Gastrocnemius medialis (tissue), 4 donors: ENCODE data around the gene IQSEC1. TPM values are rescaled to one million over a fixed set of nuclear protein-coding genes. Genes with fewer than 3 reads are reported as not detected.

Experiments used
- ATAC-seq, 2 donors: fragments of 150-250 bp; one replicate each; pipeline ENCODE4 v1.9.1; 2016
- DNase-seq, 2 donors: peaks; one replicate each; pipeline ENCODE4 v3.0.0-alpha.2; 2019
- H3K27ac ChIP-seq, 4 donors: fragments of 200-600 bp; sonication (generic); 1 replicate in 1 of 4; 2 replicates in 3 of 4; pipeline ENCODE4 v1.5.1; 2016 to 2018; ENCODE audit warnings: mild to moderate bottlenecking in 2 of 4, moderate library complexity in 1 of 4
- H3K27me3 ChIP-seq, 3 donors: fragments of 200-600 bp; sonication (generic) in 2 of 3; 1 replicate in 1 of 3; 2 replicates in 2 of 3; pipeline versions ENCODE4 v1.5.1 to v1.6.0; 2016 to 2019; ENCODE audit warnings: mild to moderate bottlenecking in 1 of 3, moderate library complexity in 1 of 3
- H3K36me3 ChIP-seq, 2 donors: fragments of 200-600 bp; sonication (generic) in 1 of 2; one replicate each; pipeline ENCODE4 v1.5.1; 2017 to 2018
- H3K4me1 ChIP-seq, 2 donors: fragments of 200-600 bp; sonication (generic) in 1 of 2; one replicate each; pipeline ENCODE4 v1.5.1; 2016 to 2017; ENCODE audit warnings: mild to moderate bottlenecking in 2 of 2
- H3K4me3 ChIP-seq, 4 donors: fragments of 200-600 bp; sonication (generic) in 3 of 4; 1 replicate in 1 of 4; 2 replicates in 3 of 4; pipeline ENCODE4 v1.5.1; 2016 to 2019; ENCODE audit warnings: mild to moderate bottlenecking in 2 of 4
- H3K9me3 ChIP-seq, 3 donors: fragments of 200-600 bp; sonication (generic) in 2 of 3; 1 replicate in 1 of 3; 2 replicates in 2 of 3; pipeline ENCODE4 v1.5.1; 2016 to 2019
- POLR2A ChIP-seq, 2 donors: fragments of 450-650 bp; IDR thresholded peaks; one replicate each; pipeline ENCODE4 v1.6.1; 2017; ENCODE audit warnings: antibody characterized with exemption in 2 of 2, mild to moderate bottlenecking in 2 of 2, moderate library complexity in 2 of 2
- in situ Hi-C, 4 donors: fragments of 200-750 bp; cut with MboI; loops; one replicate each; pipeline versions ENCODE4 v1.15.0 to v1.8.0; 2017; ENCODE audit warnings: low sequenced_read_pairs in 4 of 4
- intact Hi-C: fragments of 100-400 bp; cut with DNase I; formaldehyde crosslinking; loops from one replicate; pipeline ENCODE4 v1.15.1; 2023; ENCODE audit warnings: low total_unique reads
- total RNA-seq, 4 donors: library from RNA; depleted of rRNA; stranded (reverse); fragments of >200 nt; gene quantifications; one replicate each; pipeline versions ENCODE4 v1.1.0 to v1.2.3, GENCODE V29; 2016
- TF ChIP-seq, protein P1 (sequence below), 5 experiments: fragments of 450-650 bp in 3 of 5; fragments of 200-600 bp in 2 of 5; sonication (generic) in 2 of 5; IDR thresholded peaks in 4 of 5; conservative IDR thresholded peaks in 1 of 5; 1 replicate in 4 of 5; 2 replicates in 1 of 5; pipeline ENCODE4 v1.5.1; 2016 to 2019; ENCODE audit warnings: antibody characterized with exemption in 5 of 5, mild to moderate bottlenecking in 3 of 5, moderate library complexity in 3 of 5

The IQSEC1 gene
- total RNA-seq, 4 donors from 2014 or later = 15.2 to 31.3 (median 28.0) TPM

DNA sequence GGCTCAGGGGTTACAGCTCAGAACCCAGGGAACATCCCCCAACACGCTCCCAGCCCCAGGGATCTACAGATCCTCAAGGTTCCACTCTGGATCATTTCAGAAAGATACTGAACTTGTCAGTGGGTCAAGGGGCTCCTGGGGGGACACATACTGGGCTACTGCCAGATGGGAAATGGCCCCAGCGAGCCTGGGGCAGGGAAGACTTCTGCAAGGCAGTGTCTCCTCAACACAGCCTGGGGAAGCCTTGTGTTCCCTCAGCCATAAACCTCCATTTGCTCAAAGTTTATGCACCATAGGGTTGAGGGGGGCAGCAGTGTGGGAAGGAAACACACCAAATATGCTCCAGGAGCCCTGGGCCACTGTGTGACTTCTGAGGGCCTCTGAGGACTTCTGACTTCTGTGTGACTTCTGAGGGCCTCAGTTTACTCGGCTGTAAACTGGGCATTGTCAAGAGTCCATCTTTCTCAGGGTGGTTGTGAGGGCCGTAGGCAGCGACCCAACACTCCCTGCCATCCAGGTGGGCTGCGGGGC, 58.4 kb downstream of the IQSEC1 start:
- H3K4me3 ChIP-seq = peak overlapping the region in 1 of 4 donors; percentile 14
- ATAC-seq (no peak), DNase-seq (no peak)
- H3K4me1 ChIP-seq = peaks cover 9 to 47% of the 10 kb centered on the region in 2 donors
- peak overlapping the region; percentile 61 to 81 (median 68) for H3K27ac ChIP-seq
- H3K27me3 ChIP-seq = no peaks in the 10 kb centered on the region
- intact Hi-C loops (no loop called here), in situ Hi-C loops (no loop called here)
- no peaks in the 10 kb centered on the region for H3K9me3 ChIP-seq
- TF ChIP-seq POLR2A (IDR thresholded peaks at IDR 0.05) = no peak
- TF ChIP-seq, protein P1, sequence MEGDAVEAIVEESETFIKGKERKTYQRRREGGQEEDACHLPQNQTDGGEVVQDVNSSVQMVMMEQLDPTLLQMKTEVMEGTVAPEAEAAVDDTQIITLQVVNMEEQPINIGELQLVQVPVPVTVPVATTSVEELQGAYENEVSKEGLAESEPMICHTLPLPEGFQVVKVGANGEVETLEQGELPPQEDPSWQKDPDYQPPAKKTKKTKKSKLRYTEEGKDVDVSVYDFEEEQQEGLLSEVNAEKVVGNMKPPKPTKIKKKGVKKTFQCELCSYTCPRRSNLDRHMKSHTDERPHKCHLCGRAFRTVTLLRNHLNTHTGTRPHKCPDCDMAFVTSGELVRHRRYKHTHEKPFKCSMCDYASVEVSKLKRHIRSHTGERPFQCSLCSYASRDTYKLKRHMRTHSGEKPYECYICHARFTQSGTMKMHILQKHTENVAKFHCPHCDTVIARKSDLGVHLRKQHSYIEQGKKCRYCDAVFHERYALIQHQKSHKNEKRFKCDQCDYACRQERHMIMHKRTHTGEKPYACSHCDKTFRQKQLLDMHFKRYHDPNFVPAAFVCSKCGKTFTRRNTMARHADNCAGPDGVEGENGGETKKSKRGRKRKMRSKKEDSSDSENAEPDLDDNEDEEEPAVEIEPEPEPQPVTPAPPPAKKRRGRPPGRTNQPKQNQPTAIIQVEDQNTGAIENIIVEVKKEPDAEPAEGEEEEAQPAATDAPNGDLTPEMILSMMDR (IDR thresholded peaks at IDR 0.05 in 4 of 5, conservative IDR thresholded peaks at IDR 0.05 in 1 of 5) = no peak
- no peaks in the 10 kb centered on the region for H3K36me3 ChIP-seq

DNA sequence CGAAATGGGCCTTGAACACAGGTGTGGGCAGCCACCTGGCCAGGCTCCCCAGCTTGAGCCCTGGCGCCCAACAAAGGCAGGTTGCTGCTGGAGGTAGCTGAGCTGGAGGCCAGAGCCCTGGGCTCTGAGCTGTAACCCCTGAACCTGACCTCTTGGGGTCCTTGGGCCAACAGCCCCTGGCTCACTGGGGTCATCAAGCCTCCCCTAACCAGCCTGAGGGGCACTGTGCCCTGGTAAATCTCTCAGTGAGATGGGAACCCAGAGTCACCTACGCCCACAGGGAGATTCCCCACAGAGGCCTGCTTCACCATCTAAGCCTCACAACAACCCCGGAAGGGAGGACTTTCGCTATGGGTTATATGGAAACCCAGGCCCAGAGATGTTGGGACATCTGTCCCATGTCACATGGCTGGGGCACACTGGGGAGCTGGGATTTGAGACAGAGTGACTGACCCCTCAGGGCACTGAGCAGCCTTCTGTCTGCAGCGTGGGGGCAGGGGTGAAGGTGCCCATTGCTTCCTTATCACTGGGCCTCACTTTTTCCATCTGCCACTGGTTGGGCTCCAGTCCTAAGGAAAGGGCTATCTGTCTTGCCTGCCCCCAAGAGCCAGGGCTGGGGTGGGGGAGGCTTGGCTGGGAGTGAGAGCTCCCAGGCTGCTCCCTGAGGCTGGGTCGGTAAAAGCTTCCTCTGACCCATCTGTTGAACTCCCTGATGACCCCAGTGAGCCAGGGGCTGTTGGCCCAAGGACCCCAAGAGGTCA, 59.1 kb downstream of the IQSEC1 start:
- no peak for TF ChIP-seq POLR2A (IDR thresholded peaks at IDR 0.05)
- TF ChIP-seq, protein P1 (IDR thresholded peaks at IDR 0.05 in 4 of 5, conservative IDR thresholded peaks at IDR 0.05 in 1 of 5) = no peak
- ATAC-seq (no peak), DNase-seq (no peak)
- in situ Hi-C loops (no loop called here), intact Hi-C loops (no loop called here)
- Histone ChIP-seq H3K27ac (peak overlapping the region in 1 of 4 donors; percentile 69), H3K36me3 (no peaks in the 10 kb centered on the region), H3K27me3 (no peaks in the 10 kb centered on the region), H3K4me1 (peaks cover 4 to 40% of the 10 kb centered on the region in 2 donors), H3K4me3 (no peak overlapping the region), H3K9me3 (no peaks in the 10 kb centered on the region)

DNA sequence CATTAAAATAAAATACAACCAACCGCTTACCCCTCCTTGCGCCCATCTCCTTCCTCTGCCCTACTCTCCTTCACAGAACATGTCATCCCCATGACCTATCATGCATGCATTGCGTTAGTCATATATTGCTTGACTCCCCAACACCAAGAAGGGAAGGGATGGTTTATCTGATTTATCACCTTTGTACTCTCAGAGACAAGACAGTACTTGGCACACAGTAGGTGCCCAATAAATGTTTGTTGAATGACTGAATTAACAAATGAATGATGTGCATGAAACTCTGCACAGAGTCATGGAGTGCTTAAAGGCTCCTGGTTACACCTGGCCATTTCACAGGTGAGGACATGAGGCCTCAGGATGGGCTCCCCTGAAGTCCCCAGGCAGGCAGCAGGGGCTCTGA, 59.7 kb downstream of the IQSEC1 start:
- intact Hi-C loops = no loop called here
- peak overlapping the region in 1 of 4 donors; percentile 18 for H3K27ac ChIP-seq

DNA sequence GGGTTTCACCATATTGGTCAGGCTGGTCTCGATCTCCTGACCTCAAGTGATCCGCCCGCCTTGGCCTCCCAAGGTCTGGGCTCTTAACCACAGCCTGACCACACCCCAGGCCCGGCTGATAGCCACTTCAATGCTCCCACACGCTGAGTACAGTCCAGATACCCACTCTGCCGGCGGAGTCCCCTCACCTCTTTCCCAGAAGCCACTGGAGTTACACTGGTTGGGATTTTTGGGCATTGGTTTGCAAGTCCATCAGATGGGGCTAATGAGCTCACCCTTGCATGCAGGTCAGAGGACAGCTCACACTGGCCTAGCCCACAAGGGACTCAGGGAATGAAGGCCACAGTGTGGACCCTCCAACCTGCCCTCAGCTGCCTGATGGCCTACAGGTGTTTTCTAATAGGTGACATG, 60.1 kb downstream of the IQSEC1 start:
- peak overlapping the region in 1 of 4 donors; percentile 18 for H3K27ac ChIP-seq
- in situ Hi-C loops (no loop called here), intact Hi-C loops (no loop called here)
- TF ChIP-seq, protein P1 (IDR thresholded peaks at IDR 0.05 in 4 of 5, conservative IDR thresholded peaks at IDR 0.05 in 1 of 5) = no peak
- TF ChIP-seq POLR2A (IDR thresholded peaks at IDR 0.05) = no peak
- no peaks in the 10 kb centered on the region for H3K36me3 ChIP-seq
- H3K4me1 ChIP-seq = peaks cover 4 to 36% of the 10 kb centered on the region in 2 donors
- DNase-seq = no peak
- no peak overlapping the region for H3K4me3 ChIP-seq
- no peaks in the 10 kb centered on the region for H3K9me3 ChIP-seq
- no peak for ATAC-seq
- H3K27me3 ChIP-seq = no peaks in the 10 kb centered on the region

More for the DNA sequence above, 59.7 kb downstream of the IQSEC1 start:
- Histone ChIP-seq H3K27me3 (no peaks in the 10 kb centered on the region), H3K4me1 (peaks cover 4 to 36% of the 10 kb centered on the region in 2 donors), H3K4me3 (no peak overlapping the region), H3K36me3 (no peaks in the 10 kb centered on the region), H3K9me3 (no peaks in the 10 kb centered on the region)
- ATAC-seq = no peak
- in situ Hi-C loops = no loop called here
- DNase-seq = no peak
- TF ChIP-seq POLR2A (IDR thresholded peaks at IDR 0.05) = no peak
- TF ChIP-seq, protein P1 (IDR thresholded peaks at IDR 0.05 in 4 of 5, conservative IDR thresholded peaks at IDR 0.05 in 1 of 5) = no peak
